Stimulated activated CD8-positive, alpha-beta memory T cell treated with anti-CD3 and anti-CD28 coated beads, Interleukin-7, amount 100 ng/mL, for 1 hour (primary cell): Measurements from ENCODE around the gene COQ4.
"Not testable (repeated sequence)": the region's sequence is repeated elsewhere in the genome, so short reads cannot be mapped to it uniquely, and the experiment has no call there.

Experiments used
- DNase-seq, 2 donors: peaks; one replicate each; pipeline ENCODE4 v3.0.0-alpha.2; 2020; ENCODE audit warnings: low read depth in 2 of 2

Gene COQ4

DNA sequence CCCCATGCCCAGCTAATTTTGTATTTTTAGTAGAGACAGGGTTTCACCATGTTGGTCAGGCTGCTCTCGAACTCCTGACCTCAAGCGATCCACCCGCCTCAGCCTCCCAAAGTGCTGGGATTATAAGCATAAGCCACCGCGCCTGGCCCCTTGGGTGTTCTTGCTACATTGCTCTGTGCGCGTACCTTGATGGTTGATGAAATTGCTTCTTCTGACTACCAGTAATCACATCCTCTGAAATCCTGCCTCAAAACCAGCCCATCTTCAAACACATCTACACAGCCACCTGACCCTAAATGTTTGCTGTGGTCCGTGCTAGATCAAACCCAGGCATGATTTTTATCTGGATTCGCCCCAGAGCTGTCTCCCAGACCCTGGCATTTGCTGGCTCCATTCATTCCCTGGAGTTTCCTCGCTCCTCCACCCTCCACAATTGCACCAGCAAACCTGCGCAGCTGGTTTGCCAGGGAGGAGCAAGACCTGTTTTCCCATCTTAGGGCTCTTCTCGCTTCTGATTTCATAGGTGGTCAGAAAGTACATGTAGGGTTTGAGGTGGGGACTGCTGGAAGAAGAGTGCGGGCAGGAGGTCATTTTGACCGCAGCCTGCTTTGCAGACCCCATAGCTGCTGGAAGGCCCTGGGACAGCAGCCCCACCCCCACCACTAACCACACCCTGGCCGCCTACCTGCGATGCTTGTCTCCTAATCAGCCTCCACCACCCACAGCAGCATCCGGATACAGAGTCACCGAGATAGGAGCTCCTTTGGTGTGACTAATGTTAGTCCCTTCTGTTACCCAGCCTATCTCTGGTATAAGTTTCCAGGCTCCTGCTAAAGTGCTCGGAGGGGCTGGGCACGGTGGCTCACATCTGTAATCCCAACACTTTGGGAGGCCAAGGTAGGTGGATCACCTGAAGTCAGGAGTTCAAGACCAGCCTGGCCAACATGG lies 23.8 kb upstream of the COQ4 start:
- no peak for DNase-seq

DNA sequence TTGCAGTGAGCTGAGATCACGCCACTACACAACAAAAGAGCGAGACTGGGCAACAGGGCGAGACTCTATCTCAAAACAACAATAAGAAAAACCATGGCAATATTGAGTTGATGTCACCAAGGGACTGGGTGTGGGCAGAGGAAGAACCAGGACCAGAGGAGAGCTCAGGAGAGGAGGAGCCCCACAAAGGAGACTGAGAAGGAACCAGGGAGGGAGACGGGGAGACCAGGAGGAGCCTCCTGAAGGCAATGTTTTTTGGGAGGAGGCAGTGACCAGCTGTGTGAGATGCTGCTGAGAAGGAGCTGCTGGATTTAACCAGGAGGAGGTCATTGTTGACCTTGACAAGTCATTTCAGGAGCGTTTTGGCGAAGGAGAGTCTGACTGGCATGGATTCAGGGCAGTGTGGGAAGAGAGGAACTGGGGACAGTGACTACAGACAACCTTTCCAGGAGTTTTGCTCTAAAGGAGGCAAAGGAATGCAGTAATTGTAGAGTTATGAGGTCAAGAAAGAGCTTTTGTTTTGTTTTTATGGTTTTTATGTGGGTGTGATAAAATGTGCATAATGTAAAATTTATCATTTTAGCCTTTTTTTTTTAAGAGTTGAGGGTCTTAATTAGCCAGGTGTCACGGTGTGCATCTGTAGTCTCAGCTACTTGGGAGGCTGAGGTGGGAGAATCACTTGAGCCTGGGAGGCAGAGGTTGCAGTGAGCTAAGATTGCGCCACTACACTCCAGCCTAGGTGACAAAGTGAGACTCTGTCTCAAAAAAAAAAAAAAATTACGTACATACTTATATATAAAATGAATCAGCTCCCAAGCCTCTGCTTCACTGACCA lies 18.3 kb upstream of the COQ4 start:
- no peak for DNase-seq

DNA sequence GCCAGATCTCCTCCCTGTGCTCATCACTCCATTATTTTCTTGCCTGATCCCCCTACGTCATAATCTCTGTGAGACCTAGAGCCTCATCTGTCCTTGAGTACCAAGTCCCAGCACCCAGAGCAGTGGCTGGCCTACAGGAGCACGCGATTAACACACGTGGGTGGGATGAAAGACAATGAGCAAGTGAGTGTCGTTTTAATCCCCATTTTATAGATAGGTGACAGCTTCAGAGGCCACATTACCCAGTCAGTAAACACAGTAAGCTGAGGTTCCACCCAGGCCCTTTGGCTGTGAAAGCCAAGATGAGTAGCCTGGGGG lies 17.7 kb upstream of the COQ4 start:
- DNase-seq = no peak

DNA sequence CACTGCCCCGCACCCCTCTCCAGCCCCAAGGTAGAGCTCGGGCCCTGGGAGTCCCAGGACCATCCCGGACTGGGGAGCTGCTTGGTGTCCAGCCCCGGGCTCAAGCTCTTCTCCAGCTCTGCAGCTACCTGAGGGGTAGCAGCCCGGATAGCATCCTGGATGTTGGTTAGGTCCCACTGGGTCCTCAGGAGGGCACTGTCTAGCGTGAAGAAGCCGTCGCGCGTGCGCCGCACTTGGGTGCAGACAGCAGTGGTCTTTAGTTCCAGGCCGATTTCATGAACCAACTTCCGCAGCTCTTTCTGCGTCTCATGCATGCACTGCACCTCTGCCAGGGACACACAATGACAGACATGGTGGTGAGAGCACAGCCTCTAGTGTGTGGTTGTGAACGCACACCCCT lies 13.1 kb upstream of the COQ4 start:
- no peak for DNase-seq

DNA sequence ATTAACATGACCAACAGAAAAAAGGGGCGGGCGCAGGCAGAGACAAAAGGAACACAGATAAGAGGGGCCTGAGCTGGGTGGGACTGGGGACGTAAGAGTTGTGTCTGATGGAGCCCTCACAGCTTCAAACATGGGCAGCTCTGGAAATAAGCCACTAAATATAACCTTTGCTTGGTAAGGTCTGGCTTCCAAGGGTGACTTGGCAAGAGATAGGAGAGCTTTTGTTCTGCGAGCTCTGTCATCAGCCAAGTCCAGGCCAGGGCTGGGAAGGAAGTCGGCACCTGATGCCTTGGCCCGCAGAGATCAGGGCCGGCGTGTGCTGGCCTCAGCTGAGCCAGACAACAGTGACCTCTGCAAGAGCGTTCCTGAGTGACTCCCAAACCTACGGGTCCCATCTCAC lies 12.2 kb upstream of the COQ4 start:
- no peak for DNase-seq

DNA sequence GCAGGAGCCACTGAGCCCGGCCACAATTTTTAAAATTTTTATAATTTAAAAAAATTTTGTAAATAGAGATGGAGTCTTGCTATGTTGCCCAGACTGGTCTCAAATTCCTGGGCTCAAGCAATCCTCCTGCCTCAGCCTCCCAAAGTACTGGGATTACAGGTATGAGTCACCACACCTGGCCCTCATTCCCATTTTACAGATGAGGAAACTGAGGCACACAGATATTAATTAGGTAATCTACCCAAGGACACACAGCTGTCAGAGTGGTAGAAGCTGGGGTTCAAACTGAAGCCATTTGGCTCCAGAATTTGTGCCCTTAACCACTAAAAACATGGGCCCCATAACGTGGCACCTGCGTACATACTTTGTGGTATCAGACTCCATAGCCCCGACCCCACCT lies 7.9 kb upstream of the COQ4 start:
- DNase-seq = no peak

DNA sequence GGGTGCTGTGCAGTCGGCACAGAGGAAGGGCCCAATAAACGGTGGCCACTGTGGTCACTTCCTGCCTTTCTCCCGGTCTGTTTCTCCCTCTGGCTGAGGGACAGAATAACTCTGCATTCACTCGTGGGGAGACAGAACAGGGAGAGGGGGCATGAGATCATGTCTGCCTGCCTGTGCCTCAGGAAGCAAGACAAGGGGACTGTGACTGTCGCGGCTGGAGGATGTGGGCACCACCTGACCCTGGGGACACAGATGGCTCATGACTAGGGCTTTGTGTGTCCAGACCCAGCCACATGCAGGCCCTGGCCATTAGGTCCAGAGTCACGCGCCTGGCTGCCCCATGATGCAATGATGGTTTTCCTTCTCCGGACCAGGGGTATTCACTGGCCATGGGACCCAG lies 6.2 kb upstream of the COQ4 start:
- DNase-seq = no peak

DNA sequence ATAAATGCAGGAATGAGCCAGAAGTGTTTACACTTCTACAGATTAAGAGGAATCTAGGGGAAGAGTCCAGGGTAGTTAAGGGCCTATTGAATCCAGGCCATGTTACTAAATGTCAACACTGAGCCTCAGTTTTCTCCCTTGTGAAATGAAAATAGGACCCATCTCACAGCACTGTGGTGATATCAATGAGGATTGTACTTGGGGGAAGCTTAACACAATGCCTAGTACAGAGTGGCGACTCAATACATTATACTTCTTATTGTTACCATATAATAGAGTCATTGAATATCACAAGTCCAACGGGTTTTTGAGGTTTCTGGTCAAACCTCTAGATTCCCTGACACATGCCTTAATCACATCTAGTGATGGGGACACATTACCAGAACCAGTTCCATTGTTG lies 5.0 kb upstream of the COQ4 start:
- no peak for DNase-seq

DNA sequence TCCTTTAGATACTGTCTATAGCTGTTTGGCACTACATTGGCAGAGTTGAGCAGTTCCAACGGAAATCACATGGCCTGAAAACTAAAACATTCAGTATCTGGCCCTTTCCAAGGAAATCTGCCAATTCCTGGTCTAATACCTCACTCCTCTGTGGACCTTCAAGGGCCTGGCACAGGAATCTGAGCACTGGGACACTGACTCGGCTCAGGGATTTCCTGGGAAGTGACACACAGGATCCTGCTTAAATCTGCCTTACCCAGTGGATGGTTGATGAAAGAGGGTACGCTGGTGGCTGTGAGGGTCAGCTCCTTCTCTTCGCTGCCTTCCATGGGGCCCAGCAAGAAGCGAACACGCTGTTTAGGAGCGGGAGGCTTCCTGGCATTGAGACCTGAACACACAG lies 1.3 kb upstream of the COQ4 start:
- no peak for DNase-seq

DNA sequence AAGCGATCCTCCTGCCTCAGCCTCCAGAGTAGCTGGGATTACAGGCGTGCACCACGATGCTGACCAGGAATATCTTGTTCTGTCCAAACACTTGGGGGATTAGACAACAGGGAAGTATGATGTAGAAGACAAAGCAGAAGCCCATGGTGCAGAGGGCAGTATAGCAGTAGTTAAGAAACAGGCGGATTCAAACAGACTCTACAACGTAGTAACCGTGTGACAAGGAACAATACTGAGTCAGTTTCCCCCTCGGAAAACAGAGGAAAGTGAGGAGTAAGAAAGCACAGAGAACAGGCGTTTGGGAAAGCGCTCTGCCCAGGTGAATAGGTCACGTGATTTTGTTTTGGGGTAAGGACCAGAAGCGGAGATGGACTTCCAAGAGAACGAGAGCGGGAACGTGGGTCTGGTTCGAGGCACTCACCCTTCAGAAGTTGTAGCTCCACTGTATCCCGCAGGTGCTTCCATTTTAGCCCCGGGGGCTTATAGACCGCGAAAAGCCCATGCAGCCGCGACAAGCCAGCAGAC lies 698 bp upstream of the COQ4 start:
- DNase-seq = no peak

DNA sequence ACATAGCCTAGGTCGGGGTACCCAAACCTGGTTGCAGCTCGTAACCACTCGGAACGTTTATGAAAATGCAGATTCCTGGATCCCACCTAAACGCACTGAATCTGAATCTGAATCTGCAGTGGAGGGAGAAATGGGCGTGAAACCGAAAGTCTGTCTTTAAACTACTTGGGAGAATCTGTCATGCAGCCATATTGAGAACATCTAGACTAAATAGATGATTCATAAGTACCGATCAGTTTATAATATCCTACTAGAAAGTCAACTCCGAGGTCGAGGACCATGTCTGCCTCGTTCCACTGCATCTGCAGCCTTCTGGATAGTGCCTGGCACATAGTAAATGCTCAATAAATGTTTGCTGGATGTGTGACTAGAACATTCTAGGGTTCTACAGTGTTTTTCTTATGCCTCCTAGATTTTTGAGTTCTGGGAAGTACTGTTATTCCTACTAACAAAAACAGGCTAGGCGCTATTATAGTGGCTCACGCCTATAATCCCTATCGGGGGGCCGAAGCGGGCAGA lies 632 bp downstream of the COQ4 start:
- no peak for DNase-seq

DNA sequence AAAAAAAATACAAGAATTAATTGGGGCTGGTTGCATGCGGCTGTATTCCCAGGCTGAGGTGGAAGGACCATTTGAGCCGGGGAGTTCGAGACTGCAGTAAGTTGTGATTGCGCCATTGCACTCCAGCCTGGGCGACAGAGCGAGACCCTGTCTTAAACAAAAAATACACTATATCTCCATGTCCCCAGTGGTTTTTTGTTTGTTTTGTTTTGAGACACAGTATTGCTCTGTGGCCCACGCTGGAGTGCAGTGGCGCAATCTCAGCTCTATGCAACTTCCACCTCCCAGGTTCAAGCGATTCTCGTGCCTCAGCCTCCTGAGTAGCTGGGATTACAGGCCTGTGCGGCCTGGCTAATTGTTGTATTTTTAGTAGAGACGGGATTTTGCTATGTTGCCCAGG lies 1.2 kb downstream of the COQ4 start:
- no peak for DNase-seq

DNA sequence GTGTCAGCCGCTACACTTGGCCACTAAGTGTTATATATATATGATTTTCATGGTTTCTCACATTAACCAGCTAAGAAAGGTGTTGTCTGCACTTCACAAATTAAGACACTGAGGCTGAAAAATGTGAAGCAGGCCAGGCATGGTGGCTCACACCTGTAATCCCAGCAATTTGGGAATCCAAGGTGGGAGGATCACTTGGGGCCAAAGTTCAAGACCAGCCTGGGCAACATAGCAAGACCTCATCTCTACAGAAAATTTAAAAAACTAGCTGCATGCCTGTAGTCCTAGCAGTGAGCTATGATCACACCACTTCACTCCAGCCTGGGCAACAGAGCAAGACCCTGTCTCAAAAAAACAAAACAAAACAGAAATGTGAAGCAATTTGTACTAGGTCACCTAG lies 1.8 kb downstream of the COQ4 start:
- no peak for DNase-seq

DNA sequence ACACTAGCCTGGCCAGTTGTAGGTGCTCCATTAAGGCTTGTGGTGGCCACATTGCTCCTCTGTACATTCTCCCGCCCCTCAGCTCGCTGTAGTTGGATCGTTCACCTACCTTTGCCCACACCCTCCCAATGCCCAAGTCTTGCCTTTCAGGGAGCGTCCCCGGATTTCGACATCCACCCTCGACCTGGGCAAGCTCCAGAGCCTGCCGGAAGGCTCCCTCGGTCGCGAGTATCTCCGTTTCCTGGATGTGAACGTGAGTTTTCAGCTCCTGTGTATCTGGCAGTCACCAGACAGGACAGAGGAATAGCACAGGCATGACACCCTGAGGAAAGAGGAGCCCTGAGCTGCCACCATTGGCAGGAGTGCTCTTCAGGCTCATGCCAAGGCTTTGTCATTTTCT lies 3.0 kb downstream of the COQ4 start:
- DNase-seq = no peak

DNA sequence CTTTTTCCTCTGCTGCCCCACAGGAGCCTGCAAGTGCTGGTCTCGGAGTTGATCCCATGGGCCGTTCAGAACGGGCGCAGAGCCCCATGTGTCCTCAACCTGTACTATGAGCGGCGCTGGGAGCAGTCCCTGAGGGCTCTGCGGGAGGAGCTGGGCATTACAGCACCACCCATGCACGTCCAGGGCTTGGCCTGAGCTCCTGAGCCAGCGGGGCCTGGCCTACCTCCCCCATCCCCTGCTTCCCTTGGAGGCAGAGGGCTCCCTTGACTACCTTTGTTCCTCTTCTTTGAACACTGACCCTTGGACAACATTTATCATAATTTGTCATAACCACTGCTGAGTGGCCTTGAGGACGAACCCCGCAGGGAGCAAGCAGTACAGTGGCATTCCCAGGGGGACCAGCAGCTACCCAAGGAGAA lies 10.8 kb downstream of the COQ4 start:
- no peak for DNase-seq

DNA sequence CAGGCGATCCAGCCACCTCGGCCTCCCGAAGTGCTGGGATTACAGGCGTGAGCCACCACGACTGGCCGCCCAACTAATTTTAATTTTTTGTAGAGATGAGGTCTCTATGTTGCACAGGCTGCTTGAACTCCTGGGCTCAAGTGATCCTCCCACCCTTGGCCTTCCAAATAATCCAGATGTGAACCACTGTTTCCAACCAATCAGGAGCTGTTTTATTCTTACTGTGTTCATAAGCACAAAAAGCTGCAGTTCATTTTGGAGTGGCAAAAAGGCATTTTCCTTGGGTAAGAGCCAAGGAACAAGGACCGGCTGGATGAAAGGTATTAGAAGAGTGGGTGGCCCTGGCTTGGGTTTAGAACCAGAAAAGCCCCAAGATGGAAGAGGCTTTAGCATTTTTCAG lies 12.5 kb downstream of the COQ4 start:
- DNase-seq = no peak

DNA sequence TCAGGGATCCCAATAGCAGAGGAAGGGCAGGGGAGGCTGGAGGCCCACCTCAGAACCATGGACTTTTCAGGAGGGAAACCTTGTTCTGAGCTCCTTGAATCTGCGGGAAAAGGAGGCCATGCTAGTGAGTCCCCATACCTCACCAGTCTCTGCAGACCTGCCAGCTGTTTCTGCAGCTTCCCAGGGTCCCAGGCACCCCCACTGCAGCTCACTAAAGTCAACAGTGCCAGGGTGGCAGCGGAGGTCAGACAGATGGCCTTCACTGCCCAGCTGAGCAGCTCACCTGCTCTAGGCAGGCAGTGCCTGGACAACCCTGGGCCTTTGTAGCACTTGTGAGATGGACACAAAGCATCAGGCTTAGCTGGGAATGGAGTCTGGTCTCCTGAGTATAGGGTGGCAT lies 13.3 kb downstream of the COQ4 start:
- DNase-seq = no peak

DNA sequence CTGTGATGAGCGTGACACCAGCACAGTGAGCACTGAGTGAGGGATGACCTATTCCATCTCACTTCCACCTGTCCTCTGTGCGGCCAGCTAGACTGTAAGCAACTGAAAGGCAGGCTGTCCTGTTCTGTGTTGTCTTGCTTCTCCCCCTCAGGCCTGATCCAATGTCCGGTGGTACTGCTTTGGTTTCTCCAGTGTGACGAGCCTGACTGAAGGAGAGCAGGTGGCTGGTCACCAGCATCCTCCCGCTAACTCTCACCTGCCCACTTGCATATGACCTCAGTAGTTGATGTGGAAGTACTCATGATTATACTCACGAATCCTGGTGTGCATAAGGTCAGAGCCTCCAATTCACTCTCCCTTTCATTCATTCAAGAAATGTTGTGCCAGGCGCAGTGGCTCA lies 15.3 kb downstream of the COQ4 start:
- no peak for DNase-seq

DNA sequence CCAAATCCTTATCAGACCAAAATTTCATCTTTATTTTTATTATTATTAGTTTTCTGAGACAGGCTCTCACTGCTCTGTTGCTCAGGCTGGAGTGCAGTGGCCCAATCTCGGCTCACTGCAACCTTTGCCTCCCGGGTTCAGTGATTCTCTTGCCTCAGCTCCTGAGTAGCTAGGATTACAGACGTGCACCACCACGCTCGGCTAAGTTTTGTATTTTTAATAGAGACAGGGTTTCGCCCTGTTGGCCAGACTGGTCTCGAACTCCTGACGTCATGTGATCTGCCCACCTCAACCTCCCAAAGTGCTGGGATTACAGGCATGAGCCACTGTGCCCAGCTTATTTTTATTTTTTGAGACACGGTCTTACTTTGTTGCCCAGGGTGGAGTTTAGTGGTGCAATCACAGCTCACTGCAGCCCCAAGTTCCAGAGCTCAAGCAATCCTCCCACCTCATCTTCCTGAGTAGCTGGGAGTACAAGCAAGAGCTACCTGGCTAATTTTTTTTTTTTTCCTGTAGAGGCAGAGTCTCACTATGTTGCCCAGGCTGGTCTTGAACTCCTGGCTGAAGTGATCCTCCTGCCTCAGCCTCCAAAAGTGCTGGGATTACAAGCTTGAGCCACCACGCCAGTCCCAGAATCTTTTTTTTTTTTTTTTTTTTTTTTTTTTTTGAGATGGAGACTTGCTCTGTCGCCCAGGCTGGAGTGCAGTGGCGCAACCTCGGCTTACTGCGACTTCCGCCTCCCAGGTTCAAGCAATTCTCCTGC lies 16.4 kb downstream of the COQ4 start:
- not testable (repeated sequence) for DNase-seq

DNA sequence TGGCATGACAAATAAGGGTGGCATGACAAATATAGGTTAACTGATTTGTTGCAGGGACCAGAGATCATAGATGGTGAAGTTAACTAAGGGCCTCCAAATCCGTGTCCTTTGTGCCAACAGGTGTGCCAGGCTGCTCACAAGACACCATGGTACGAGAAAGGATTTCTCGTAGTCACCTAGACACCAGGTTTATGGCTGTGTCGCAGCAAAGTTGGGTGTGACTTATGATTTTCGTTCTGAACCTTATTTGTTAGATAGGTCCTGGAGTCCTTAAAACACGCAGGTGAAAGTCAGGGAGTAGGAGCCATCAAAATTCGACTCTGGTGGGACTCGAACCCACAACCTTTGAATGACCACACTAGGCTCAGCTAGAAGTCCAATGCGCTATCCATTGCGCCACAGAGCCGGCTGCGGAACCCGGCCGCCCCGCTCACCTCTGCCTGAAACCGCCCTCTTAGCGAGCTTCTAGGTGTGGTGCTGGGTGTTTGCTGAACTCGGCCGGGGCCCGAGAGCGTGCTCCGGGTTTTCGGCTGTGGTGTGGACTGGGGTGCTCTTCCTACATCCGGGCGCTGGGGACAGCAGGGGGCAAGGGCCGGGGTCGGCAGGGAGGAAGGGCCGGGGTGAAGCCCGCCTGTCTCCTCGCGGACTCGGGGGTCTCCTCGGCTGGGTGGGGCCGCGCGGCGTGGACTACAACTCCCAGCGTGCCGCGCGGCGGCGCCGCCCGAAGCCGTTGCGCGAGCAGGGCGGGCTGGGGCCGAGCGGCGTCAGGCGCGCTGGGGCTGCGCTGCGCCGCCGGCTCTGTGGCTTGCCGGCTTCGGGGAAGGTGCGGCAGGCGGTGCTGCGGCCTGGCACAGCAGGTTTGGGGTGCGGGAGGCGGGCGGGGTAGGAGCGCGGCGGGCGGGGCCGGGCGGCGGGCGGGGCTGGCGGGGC lies 17.4 kb downstream of the COQ4 start, which contains the start of gene SLC27A4:
Gene SLC27A4 (plus strand): TSS at position 767 of the 930 bp plus-strand sequence. CDS start 2,606 bp downstream, outside the sequence.
- peak; percentile 45 to 55 for DNase-seq
